HG03066 (cell line): ENCODE results near the gene KRTAP12-2.
"Not testable (repeated sequence)": the region's sequence is repeated elsewhere in the genome, so short reads cannot be mapped to it uniquely, and the experiment has no call there.

Source experiments
- ATAC-seq: cut with Tn5 transposase; IDR thresholded peaks from one replicate; pipeline ENCODE4 v1.9.1; 2021; ENCODE audit warnings: low read depth; ENCODE audit not compliant: unreplicated experiment

Gene KRTAP12-2

GRCh38 chr21:44632067-44632466, 34.7 kb downstream of the KRTAP12-2 start:
- ATAC-seq, result no peak

- ATAC-seq, result no peak
These were observed 36.3 kb downstream of the KRTAP12-2 start for GRCh38 chr21:44630440-44630839.

- no peak for ATAC-seq
These were observed 37.9 kb downstream of the KRTAP12-2 start for GRCh38 chr21:44628707-44629391.

GRCh38 chr21:44627831-44628233, 38.9 kb downstream of the KRTAP12-2 start:
- not testable (repeated sequence) for ATAC-seq

- ATAC-seq, result not testable (repeated sequence)
These were observed 39.4 kb downstream of the KRTAP12-2 start for GRCh38 chr21:44627181-44627822.

- ATAC-seq, result no peak
These were observed 40.0 kb downstream of the KRTAP12-2 start, which contains the start of gene KRTAP10-9 for GRCh38 chr21:44626673-44627143. TSS of gene KRTAP10-9 (plus strand) at chr21:44627093. CDS start at chr21:44627172, 79 bp downstream.

- ATAC-seq, result no peak
These were observed 40.5 kb downstream of the KRTAP12-2 start for GRCh38 chr21:44626262-44626661.

- no peak for ATAC-seq
These were observed 41.0 kb downstream of the KRTAP12-2 start for GRCh38 chr21:44625756-44626155.

GRCh38 chr21:44623575-44623974, 43.2 kb downstream of the KRTAP12-2 start:
- ATAC-seq, result no peak

- ATAC-seq, result no peak
These were observed 46.8 kb downstream of the KRTAP12-2 start for GRCh38 chr21:44619886-44620285.

- no peak for ATAC-seq
These were observed 47.8 kb downstream of the KRTAP12-2 start for GRCh38 chr21:44618909-44619308.

- ATAC-seq, result no peak
These were observed 48.2 kb downstream of the KRTAP12-2 start for GRCh38 chr21:44618504-44618903.

GRCh38 chr21:44617071-44617501, 49.6 kb downstream of the KRTAP12-2 start:
- ATAC-seq, result no peak

- no peak for ATAC-seq
These were observed 50.2 kb downstream of the KRTAP12-2 start for GRCh38 chr21:44616591-44616926.
